COLO829 (cell line): ENCODE data around the gene TPPP2.
"Not testable (repeated sequence)": the region's sequence is repeated elsewhere in the genome, so short reads cannot be mapped to it uniquely, and the experiment has no call there.

Experiments used
- DNase-seq: peaks from one replicate; pipeline ENCODE4 v3.0.0; 2012; ENCODE audit warnings: low spot score

The TPPP2 gene

GRCh38 chr14:21038441-21039422 is 8.7 kb downstream of the TPPP2 start:
- DNase-seq: peak; percentile 57

GRCh38 chr14:21039585-21040369 is 9.8 kb downstream of the TPPP2 start:
- peak; percentile 86 for DNase-seq

GRCh38 chr14:21040370-21040925 is 10.4 kb downstream of the TPPP2 start:
- DNase-seq: no peak

GRCh38 chr14:21040941-21041340 is 10.9 kb downstream of the TPPP2 start:
- not testable (repeated sequence) for DNase-seq

GRCh38 chr14:21041676-21042433 is 11.8 kb downstream of the TPPP2 start, which contains the start of gene RNASE7:
TSS of gene RNASE7 (plus strand) at chr14:21042362. CDS start at chr14:21042993, 631 bp downstream.
- DNase-seq: peak; percentile 81

GRCh38 chr14:21042918-21043317 is 12.9 kb downstream of the TPPP2 start:
- no peak for DNase-seq

GRCh38 chr14:21043387-21043973 is 13.5 kb downstream of the TPPP2 start:
- no peak for DNase-seq

GRCh38 chr14:21043974-21044618 is 14.1 kb downstream of the TPPP2 start:
- no peak for DNase-seq

GRCh38 chr14:21047378-21047781 is 17.4 kb downstream of the TPPP2 start:
- no peak for DNase-seq

GRCh38 chr14:21048638-21049037 is 18.6 kb downstream of the TPPP2 start:
- no peak for DNase-seq

GRCh38 chr14:21049271-21049673 is 19.3 kb downstream of the TPPP2 start:
- DNase-seq: no peak

- no peak for DNase-seq
These were observed 20.6 kb downstream of the TPPP2 start for GRCh38 chr14:21050597-21050996.

- DNase-seq: no peak
These were observed 23.4 kb downstream of the TPPP2 start for GRCh38 chr14:21053184-21054122.

GRCh38 chr14:21054123-21054767 is 24.2 kb downstream of the TPPP2 start:
- no peak for DNase-seq

GRCh38 chr14:21054768-21055145 is 24.7 kb downstream of the TPPP2 start:
- no peak for DNase-seq

- DNase-seq: no peak
These were observed 25.6 kb downstream of the TPPP2 start for GRCh38 chr14:21055432-21056117.

GRCh38 chr14:21056520-21057163 is 26.6 kb downstream of the TPPP2 start:
- DNase-seq: no peak
